Pancreas (tissue), 10 donors: ENCODE measurements around the gene FAM20C. TPM values are rescaled to one million over a fixed set of nuclear protein-coding genes. Genes with fewer than 3 reads are reported as not detected.

Experiments
- ATAC-seq, 4 donors: fragments of 200-7000 bp; cut with Tn5 transposase; one replicate each; pipeline versions ENCODE4 v1.8.0 to v1.9.1; 2020; ENCODE audit warnings: mild to moderate bottlenecking in 4 of 4, moderate library complexity in 4 of 4
- DNase-seq, 6 donors: peaks; one replicate each; pipeline ENCODE4 v3.0.0-alpha.2; 2020
- FAIRE-seq: peaks from 2 replicates; lab custom pipeline; 2012; peaks lifted over from hg19 to GRCh38; lab: Jason Lieb, UNC
- H3K27ac ChIP-seq, 4 donors: fragments of 200-600 bp; sonication (generic); 1 replicate in 3 of 4; 2 replicates in 1 of 4; pipeline versions ENCODE4 v1.5.0 to v1.8.0; 2020
- H3K27me3 ChIP-seq, 4 donors: fragments of 200-600 bp; one replicate each; pipeline ENCODE4 v1.8.0; 2021
- H3K36me3 ChIP-seq, 3 donors: fragments of 200-600 bp; sonication (generic) in 1 of 3; one replicate each; pipeline versions ENCODE4 v1.5.0 to v1.8.0; 2020 to 2021
- H3K4me1 ChIP-seq, 3 donors: fragments of 200-600 bp; one replicate each; pipeline ENCODE4 v1.8.0; 2021
- H3K4me3 ChIP-seq, 4 donors: fragments of 200-600 bp; sonication (generic) in 2 of 4; one replicate each; pipeline versions ENCODE4 v1.5.0 to v1.8.0; 2020 to 2021
- H3K9me3 ChIP-seq, 4 donors: fragments of 200-600 bp; one replicate each; pipeline ENCODE4 v1.8.0; 2021
- CTCF ChIP-seq, 4 donors: fragments of 200-600 bp; sonication (generic) in 3 of 4; IDR thresholded peaks; one replicate each; pipeline versions ENCODE4 v1.5.0 to v1.8.0; 2021; ENCODE audit warnings: antibody characterized with exemption in 4 of 4
- WGBS, 2 donors: extraction: QIAGEN DNeasy Blood & Tissue Kit; methylation state at CpG; one replicate each; pipeline ENCODE4 v1.1.7; 2013; 5-methylcytosine and 5-hydroxymethylcytosine counted together
- intact Hi-C, 3 donors: fragments of 100-400 bp; cut with DNase I; formaldehyde crosslinking; loops; one replicate each; pipeline versions ENCODE4 v1.11.1 to v1.14.2; 2022
- polyA plus RNA-seq, 2 donors: library from polyadenylated mRNA; stranded (reverse); fragments of 200-250 nt; gene quantifications; one replicate each; pipeline ENCODE4 v1.2.3, GENCODE V29; 2013
- total RNA-seq, 6 donors: library from RNA; stranded (reverse); fragmentation: NEBNext Ultra II Directional in 4 of 6; extraction: Animal tissue kit (Norgen Biotek cat#: 25700) in 4 of 6; gene quantifications; one replicate each; pipeline versions ENCODE4 v1.2.1 to v1.2.4, GENCODE V29; 2021 to 2023
- donor health status: healthy with polysubstance abuse.
- donor health status: DM: no; HTN: no; CAD: no; lungs with moderate emphysema.
- donor health status: DM: no; HTN: no; CAD: no.
- donor health status: control.
- donor health status: control.
- donor health status: Bipolar disorder and iron deficiency.
- donor health status: DM: yes; HTN: yes; CAD: no.
- donor health status: DM: no; HTN: no; CAD: no.
- donor health status: DM: no; HTN: no; CAD: no.
- donor health status: DM: yes; HTN: yes; CAD: no.

FAM20C gene
- total and polyA plus RNA-seq, 8 donors = 8.9 to 43.1 (median 13.4) TPM

- TF ChIP-seq CTCF (IDR thresholded peaks at IDR 0.05) = no peak
- peak; percentile 51 to 61 (median 56) for ATAC-seq
- H3K27ac ChIP-seq = no peak overlapping the region
Observed at GRCh38 chr7:264541-265191, 72.3 kb downstream of the FAM20C start.

GRCh38 chr7:265192-265997 is 73.0 kb downstream of the FAM20C start:
- no peak overlapping the region for H3K27ac ChIP-seq
- 62 to 75% methylated on average over 25 of the region's 25 CpGs for WGBS, 2 donors

More at GRCh38 chr7:264541-265191, 72.3 kb downstream of the FAM20C start:
- no peaks in the 10 kb centered on the region for H3K9me3 ChIP-seq
- 66 to 67% methylated on average over 27 of the region's 27 CpGs for WGBS, 2 donors
- H3K36me3 ChIP-seq = peaks cover 0 to 12% (median 0%) of the 10 kb centered on the region in 3 donors
- intact Hi-C loops = no loop called here
- H3K4me1 ChIP-seq = no peaks in the 10 kb centered on the region
- DNase-seq (peak in 4 of 6 donors; percentile 36 to 59 (median 55)), FAIRE-seq (no peak)
- H3K4me3 ChIP-seq = no peak overlapping the region
- H3K27me3 ChIP-seq = no peaks in the 10 kb centered on the region

GRCh38 chr7:265998-266850 is 73.9 kb downstream of the FAM20C start:
- WGBS, 2 donors = 65 to 79% methylated on average over 21 to 22 of the region's 22 CpGs
- Histone ChIP-seq H3K36me3 (no peaks in the 10 kb centered on the region), H3K9me3 (no peaks in the 10 kb centered on the region), H3K27me3 (no peaks in the 10 kb centered on the region), H3K4me3 (no peak overlapping the region), H3K4me1 (no peaks in the 10 kb centered on the region), H3K27ac (no peak overlapping the region)
- FAIRE-seq (no peak), DNase-seq (peak in 2 of 6 donors; percentile 57 to 77), ATAC-seq (peak in 1 of 4 donors; percentile 3)
- intact Hi-C loops = no loop called here
- no peak for TF ChIP-seq CTCF (IDR thresholded peaks at IDR 0.05)

More at GRCh38 chr7:265192-265997, 73.0 kb downstream of the FAM20C start:
- intact Hi-C loops = no loop called here
- FAIRE-seq (no peak), ATAC-seq (no peak), DNase-seq (peak in 2 of 6 donors; percentile 43 to 50)
- H3K36me3 ChIP-seq = peaks cover 0 to 5% (median 0%) of the 10 kb centered on the region in 3 donors
- no peaks in the 10 kb centered on the region for H3K27me3 ChIP-seq
- no peaks in the 10 kb centered on the region for H3K9me3 ChIP-seq
- H3K4me3 ChIP-seq = no peak overlapping the region
- no peaks in the 10 kb centered on the region for H3K4me1 ChIP-seq
- TF ChIP-seq CTCF (IDR thresholded peaks at IDR 0.05) = no peak

GRCh38 chr7:266851-267840 is 74.8 kb downstream of the FAM20C start:
- peak in 3 of 4 donors; percentile 18 to 54 (median 35) for TF ChIP-seq CTCF (IDR thresholded peaks at IDR 0.05)
- FAIRE-seq = no peak
- 70 to 77% methylated on average over 45 of the region's 45 CpGs for WGBS, 2 donors
- peak; percentile 52 to 82 (median 78) for ATAC-seq
- Histone ChIP-seq H3K27ac (no peak overlapping the region), H3K9me3 (no peaks in the 10 kb centered on the region), H3K27me3 (no peaks in the 10 kb centered on the region), H3K4me3 (no peak overlapping the region), H3K4me1 (no peaks in the 10 kb centered on the region), H3K36me3 (no peaks in the 10 kb centered on the region)
- intact Hi-C loops = no loop called here
- DNase-seq = peak; percentile 39 to 93 (median 70)
